PC-3 (cell line): ENCODE results near the gene DTWD2. TPM values are rescaled to one million over a fixed set of nuclear protein-coding genes. Genes with fewer than 3 reads are reported as not detected.
"Not testable (repeated sequence)": the region's sequence is repeated elsewhere in the genome, so short reads cannot be mapped to it uniquely, and the experiment has no call there.

Experiments
- ATAC-seq: fragments of 200-7000 bp; cut with Tn5 transposase; 2 replicates; pipeline ENCODE4 v1.9.1; 2020; ENCODE audit warnings: mild to moderate bottlenecking, moderate library complexity
- BruUV-seq: library from RNA; stranded (reverse); fragments of 400-500 nt; replicated peaks from 2 replicates; lab custom pipeline; 2021; lab: Mats Ljungman, UMichigan
- CTCF ChIA-PET: fragments of 300-600 bp; sonication (Branson Sonifier 250); formaldehyde crosslinking; loops from one replicate; lab custom pipeline; 2022; ENCODE audit warnings: antibody characterized with exemption; lab: Charles Lee
- POLR2A ChIA-PET: fragments of 300-600 bp; sonication (Branson Sonifier 250); formaldehyde crosslinking; loops from one replicate; lab custom pipeline; 2022; ENCODE audit warnings: antibody characterized with exemption; ENCODE audit not compliant: unreplicated experiment; lab: Charles Lee
- DNase-seq: peaks from one replicate; pipeline ENCODE4 v3.0.0-alpha.2; 2015
- H2AFZ ChIP-seq: fragments of 300-600 bp; sonication (generic); 2 replicates; pipeline ENCODE4 v1.6.0; 2016; ENCODE audit warnings: antibody characterized with exemption, low read length
- H3F3A ChIP-seq: fragments of 300-600 bp; sonication (generic); one replicate; pipeline ENCODE4 v1.6.0; 2017; ENCODE audit warnings: antibody characterized with exemption, low read length, control low read depth, mild to moderate bottlenecking; ENCODE audit not compliant: unreplicated experiment
- H3K27ac ChIP-seq: fragments of 300-600 bp; sonication (generic); 2 replicates; pipeline ENCODE4 v1.5.1; 2016; ENCODE audit warnings: mild to moderate bottlenecking, low read length
- H3K27me3 ChIP-seq: fragments of 300-600 bp; sonication (generic); 2 replicates; pipeline ENCODE4 v1.6.1; 2016; ENCODE audit warnings: low read length, mixed read lengths
- H3K36me3 ChIP-seq: fragments of 300-600 bp; sonication (generic); 2 replicates; pipeline ENCODE4 v1.6.1; 2016; ENCODE audit warnings: low read depth, mixed run types, low read length, mixed read lengths
- H3K4me1 ChIP-seq: fragments of 300-600 bp; sonication (generic); 2 replicates; pipeline ENCODE4 v1.5.1; 2016; ENCODE audit warnings: low read length; ENCODE audit not compliant: insufficient read depth
- H3K4me2 ChIP-seq: fragments of 300-600 bp; sonication (generic); 2 replicates; pipeline ENCODE4 v1.6.0; 2016; ENCODE audit warnings: low read length
- H3K4me3 ChIP-seq: fragments of 300-600 bp; sonication (generic); 2 replicates; pipeline ENCODE4 v1.5.1; 2016; ENCODE audit warnings: mild to moderate bottlenecking, low read length, mixed read lengths
- H3K79me2 ChIP-seq: fragments of 300-600 bp; sonication (generic); 2 replicates; pipeline ENCODE4 v1.6.1; 2017; ENCODE audit warnings: low read length, mixed read lengths
- H3K9ac ChIP-seq: fragments of 300-600 bp; sonication (generic); 2 replicates; pipeline ENCODE4 v1.6.0; 2016; ENCODE audit warnings: mild to moderate bottlenecking, low read length
- H3K9me2 ChIP-seq: fragments of 300-600 bp; sonication (generic); replicated peaks from 2 replicates; pipeline ENCODE4 v1.6.1; 2016; ENCODE audit warnings: mixed run types, low read length, mixed read lengths
- H3K9me3 ChIP-seq: fragments of 300-600 bp; sonication (generic); 2 replicates; pipeline ENCODE4 v1.6.1; 2016; ENCODE audit warnings: low read length, mixed read lengths
- H4K20me1 ChIP-seq: fragments of 300-600 bp; sonication (generic); 2 replicates; pipeline ENCODE4 v1.6.1; 2016; ENCODE audit warnings: low read length, mixed read lengths
- EZH2 ChIP-seq: fragments of 300-600 bp; sonication (generic); IDR thresholded peaks from one replicate; pipeline ENCODE4 v1.6.1; 2017; ENCODE audit warnings: antibody characterized with exemption, mild to moderate bottlenecking, low read length; ENCODE audit not compliant: unreplicated experiment
- EZH2phosphoT487 ChIP-seq: fragments of 300-600 bp; sonication (generic); IDR thresholded peaks from 2 replicates; pipeline ENCODE4 v1.6.1; 2018; ENCODE audit warnings: mild to moderate bottlenecking, antibody characterized with exemption, low read length, borderline replicate concordance
- intact Hi-C: fragments of 100-400 bp; cut with micrococcal nuclease; formaldehyde crosslinking; loops from 2 replicates; pipeline ENCODE4 v1.9.0; 2023
- total RNA-seq: library from RNA; depleted of rRNA; stranded (reverse); fragments of >200 nt; gene quantifications from 2 replicates; pipeline ENCODE4 v1.2.3, GENCODE V29; 2014
- TF ChIP-seq, protein P1 (sequence below): fragments of 300-600 bp; sonication (generic); conservative IDR thresholded peaks from 2 replicates; pipeline ENCODE4 v1.5.1; 2017; ENCODE audit warnings: antibody characterized with exemption, low read depth, mild to moderate bottlenecking, low read length

DTWD2 gene
- total RNA-seq, 1 experiment from 2014 or later = 16.5 TPM

DNA sequence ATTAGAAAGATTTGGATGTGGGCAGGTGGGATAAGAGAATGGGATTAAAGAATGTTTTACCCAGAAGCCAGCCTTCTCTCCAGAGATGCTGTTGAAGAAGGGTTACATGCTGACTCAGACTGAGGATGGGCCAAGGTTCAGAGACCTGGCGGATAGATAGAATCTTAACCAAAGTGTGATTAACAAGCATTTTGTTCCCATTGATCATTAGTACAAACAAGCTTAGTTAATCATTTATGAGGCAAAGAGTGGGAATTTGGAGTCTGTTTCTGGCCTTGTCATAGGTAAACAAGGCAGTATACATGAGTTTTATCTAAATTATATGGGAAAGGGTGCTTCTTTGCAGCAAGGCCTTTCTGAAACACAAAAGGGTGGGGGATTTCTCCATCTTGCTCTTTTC lies 20.8 kb upstream of the DTWD2 start:
- H4K20me1 ChIP-seq = no peaks in the 10 kb centered on the region
- intact Hi-C loops = no loop called here
- DNase-seq = peak; percentile 58

DNA sequence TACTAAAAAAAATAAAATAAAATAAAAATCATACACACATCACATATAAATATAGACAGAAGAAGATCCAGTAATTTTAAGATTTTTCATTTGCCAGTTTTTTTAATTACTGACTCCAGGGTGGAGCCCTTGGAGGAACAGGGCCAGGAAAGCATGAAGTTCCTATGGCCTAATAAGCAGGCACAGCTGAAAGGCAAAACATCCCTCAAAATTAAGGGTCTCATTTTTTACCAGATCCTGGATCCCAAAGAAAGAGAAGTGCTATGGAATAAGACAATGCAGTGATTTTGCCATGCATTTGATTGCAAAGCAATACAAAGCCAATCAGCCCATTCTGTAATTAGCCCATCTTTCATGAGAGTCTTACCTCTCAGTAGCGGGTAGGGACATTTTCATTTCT lies 11.3 kb upstream of the DTWD2 start:
- H2AFZ ChIP-seq = no peak overlapping the region
- no peaks in the 10 kb centered on the region for H4K20me1 ChIP-seq
- DNase-seq (no peak), ATAC-seq (no peak)
- intact Hi-C loops = no loop called here
- H3F3A ChIP-seq = no peaks in the 10 kb centered on the region
- H3K27ac ChIP-seq = no peak overlapping the region
- no peak overlapping the region for H3K9ac ChIP-seq
- H3K9me2 ChIP-seq = no peaks in the 10 kb centered on the region
- no TSS peak for BruUV-seq
- POLR2A ChIA-PET = no interaction called here
- CTCF ChIA-PET = no interaction called here
- no peaks in the 10 kb centered on the region for H3K36me3 ChIP-seq
- TF ChIP-seq, protein P1, sequence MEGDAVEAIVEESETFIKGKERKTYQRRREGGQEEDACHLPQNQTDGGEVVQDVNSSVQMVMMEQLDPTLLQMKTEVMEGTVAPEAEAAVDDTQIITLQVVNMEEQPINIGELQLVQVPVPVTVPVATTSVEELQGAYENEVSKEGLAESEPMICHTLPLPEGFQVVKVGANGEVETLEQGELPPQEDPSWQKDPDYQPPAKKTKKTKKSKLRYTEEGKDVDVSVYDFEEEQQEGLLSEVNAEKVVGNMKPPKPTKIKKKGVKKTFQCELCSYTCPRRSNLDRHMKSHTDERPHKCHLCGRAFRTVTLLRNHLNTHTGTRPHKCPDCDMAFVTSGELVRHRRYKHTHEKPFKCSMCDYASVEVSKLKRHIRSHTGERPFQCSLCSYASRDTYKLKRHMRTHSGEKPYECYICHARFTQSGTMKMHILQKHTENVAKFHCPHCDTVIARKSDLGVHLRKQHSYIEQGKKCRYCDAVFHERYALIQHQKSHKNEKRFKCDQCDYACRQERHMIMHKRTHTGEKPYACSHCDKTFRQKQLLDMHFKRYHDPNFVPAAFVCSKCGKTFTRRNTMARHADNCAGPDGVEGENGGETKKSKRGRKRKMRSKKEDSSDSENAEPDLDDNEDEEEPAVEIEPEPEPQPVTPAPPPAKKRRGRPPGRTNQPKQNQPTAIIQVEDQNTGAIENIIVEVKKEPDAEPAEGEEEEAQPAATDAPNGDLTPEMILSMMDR = no peak
- TF ChIP-seq EZH2phosphoT487 = no peak
- no peak for TF ChIP-seq EZH2
- no peak overlapping the region for H3K4me2 ChIP-seq
- no peaks in the 10 kb centered on the region for H3K9me3 ChIP-seq
- no peak overlapping the region for H3K4me3 ChIP-seq
- no peaks in the 10 kb centered on the region for H3K27me3 ChIP-seq
- H3K4me1 ChIP-seq = no peaks in the 10 kb centered on the region
- H3K79me2 ChIP-seq = no peaks in the 10 kb centered on the region

More for the DNA sequence above, 20.8 kb upstream of the DTWD2 start:
- Histone ChIP-seq H3K27me3 (no peaks in the 10 kb centered on the region), H3K9me3 (no peaks in the 10 kb centered on the region), H2AFZ (no peak overlapping the region), H3K4me2 (no peak overlapping the region), H3K79me2 (no peaks in the 10 kb centered on the region), H3K36me3 (no peaks in the 10 kb centered on the region), H3K27ac (no peak overlapping the region), H3F3A (no peaks in the 10 kb centered on the region), H3K4me1 (no peaks in the 10 kb centered on the region; the same call in 1 of the 2 replicates), H3K4me3 (no peak overlapping the region), H3K9ac (no peak overlapping the region), H3K9me2 (no peaks in the 10 kb centered on the region)
- CTCF ChIA-PET = no interaction called here
- no TSS peak for BruUV-seq
- no peak for ATAC-seq
- POLR2A ChIA-PET = no interaction called here
- TF ChIP-seq, protein P1 = no peak

GRCh38 chr5:118998861-118999260 lies 10.5 kb upstream of the DTWD2 start:
- H4K20me1 ChIP-seq, ATAC-seq, H3K79me2 ChIP-seq, H3K27me3 ChIP-seq, H3K4me1 ChIP-seq, H3K9me3 ChIP-seq, H3K27ac ChIP-seq, H3K9ac ChIP-seq, H3K36me3 ChIP-seq, DNase-seq, H3K9me2 ChIP-seq, H2AFZ ChIP-seq, CTCF ChIA-PET, intact Hi-C loops, BruUV-seq, H3K4me3 ChIP-seq, H3F3A ChIP-seq, H3K4me2 ChIP-seq, POLR2A ChIA-PET: not testable (repeated sequence)
